Ovary (tissue), 9 donors: ENCODE data around the gene KRTAP10-2. TPM values are rescaled to one million over a fixed set of nuclear protein-coding genes. Genes with fewer than 3 reads are reported as not detected.
A peak's percentile ranks its signal among the peaks of the same experiment; 100 is the strongest.

Experiments
- DNase-seq, 5 donors: peaks; one replicate each; pipeline ENCODE4 v3.0.0-alpha.2; 2019 to 2020
- H3K27ac ChIP-seq, 2 donors: fragments of 200-600 bp; one replicate each; pipeline versions ENCODE4 v1.5.1 to v1.8.0; 2019 to 2022
- H3K27me3 ChIP-seq: fragments of 200-600 bp; one replicate; pipeline ENCODE4 v1.8.0; 2022
- H3K36me3 ChIP-seq: fragments of 200-600 bp; sonication (generic); one replicate; pipeline ENCODE4 v1.5.1; 2019
- H3K4me1 ChIP-seq: one replicate; pipeline ENCODE4 v1.8.1; 2013; ENCODE audit warnings: mild to moderate bottlenecking, moderate library complexity; ENCODE audit not compliant: insufficient read depth
- H3K4me3 ChIP-seq: fragments of 200-600 bp; sonication (generic); one replicate; pipeline ENCODE4 v1.5.1; 2017
- H3K9me3 ChIP-seq, 2 donors: fragments of 200-600 bp in 1 of 2; sonication (generic) in 1 of 2; one replicate each; pipeline versions ENCODE4 v1.5.1 to v1.8.1; 2013 to 2019; ENCODE audit warnings: mild to moderate bottlenecking in 1 of 2, moderate library complexity in 1 of 2
- CTCF ChIP-seq, 3 donors: fragments of 450-650 bp in 2 of 3; fragments of 200-600 bp in 1 of 3; IDR thresholded peaks; one replicate each; pipeline versions ENCODE4 v1.5.1 to v1.8.0; 2016 to 2022; ENCODE audit warnings: antibody characterized with exemption in 3 of 3, mild to moderate bottlenecking in 1 of 3
- EP300 ChIP-seq: sonication (generic); formaldehyde crosslinking; IDR thresholded peaks from one replicate; pipeline ENCODE4 v1.6.1; 2017; ENCODE audit warnings: antibody characterized with exemption
- POLR2A ChIP-seq: fragments of 450-650 bp; IDR thresholded peaks from one replicate; pipeline ENCODE4 v1.6.1; 2017; ENCODE audit warnings: antibody characterized with exemption, mild to moderate bottlenecking, moderate library complexity
- whole genome bisulfite sequencing, 3 donors: extraction: QIAGEN DNeasy Blood & Tissue Kit in 1 of 3; methylation state at CpG; one replicate each; pipeline versions ENCODE4 v1.1.5 to v1.1.7; 2013 to 2017; 5-methylcytosine and 5-hydroxymethylcytosine counted together
- intact Hi-C, 4 donors: fragments of 100-400 bp; cut with DNase I; formaldehyde crosslinking; loops; one replicate each; pipeline versions ENCODE4 v1.11.0 to v1.15.1; 2022 to 2023
- polyA plus RNA-seq, 2 donors: library from polyadenylated mRNA; stranded (reverse); fragments of 200-250 nt in 1 of 2; fragments of 350-450 nt in 1 of 2; fragmentation: Illumina TruSeq in 1 of 2; extraction: RNeasy Lipid Tissue Mini Kit (QIAGEN cat#74804) in 1 of 2; gene quantifications; one replicate each; pipeline ENCODE4 v1.2.3, GENCODE V29; 2013 to 2014
- total RNA-seq, 7 donors: library from RNA; depleted of rRNA in 2 of 7; stranded (reverse); fragments of >200 nt in 2 of 7; fragmentation: NEBNext Ultra II Directional in 3 of 7; extraction: Animal tissue kit (Norgen Biotek cat#: 25700) in 3 of 7; gene quantifications; one replicate each; pipeline versions ENCODE4 v1.1.0 to v1.2.4, GENCODE V29; 2016 to 2023
- donor health status: DM: no; HTN: no; CAD: no; lungs with moderate emphysema.
- donor health status: DM: no; HTN: no; CAD: no.
- donor health status: Bipolar disorder and iron deficiency.
- donor health status: DM: yes; HTN: yes; CAD: no.
- donor health status: DM: no; HTN: no; CAD: no.
- donor health status: DM: yes; HTN: yes; CAD: no.

Gene KRTAP10-2
- total and polyA plus RNA-seq, 9 donors = not detected

GRCh38 chr21:44531606-44532564, 19.4 kb downstream of the KRTAP10-2 start:
- TF ChIP-seq EP300 (no peak), POLR2A (no peak), CTCF (IDR thresholded peaks at IDR 0.05) (no peak)
- Histone ChIP-seq H3K27ac (no peak overlapping the region), H3K27me3 (no peaks in the 10 kb centered on the region), H3K9me3 (no peaks in the 10 kb centered on the region), H3K36me3 (no peaks in the 10 kb centered on the region), H3K4me3 (no peak overlapping the region), H3K4me1 (no peaks in the 10 kb centered on the region)
- peak in 1 of 5 donors; percentile 18 for DNase-seq
- intact Hi-C loops = no loop called here
- WGBS, 3 donors = 41 to 63% (median 45%) methylated on average over 29 to 30 of the region's 30 CpGs

- peak in 2 of 5 donors; percentile 4 to 9 for DNase-seq
- Histone ChIP-seq H3K9me3 (no peaks in the 10 kb centered on the region), H3K36me3 (no peaks in the 10 kb centered on the region), H3K4me3 (no peak overlapping the region), H3K27ac (no peak overlapping the region), H3K4me1 (no peaks in the 10 kb centered on the region), H3K27me3 (no peaks in the 10 kb centered on the region)
- 81 to 87% (median 86%) methylated on average over 23 of the region's 23 CpGs for WGBS, 3 donors
- intact Hi-C loops = no loop called here
- no peak for TF ChIP-seq CTCF (IDR thresholded peaks at IDR 0.05)
- TF ChIP-seq POLR2A = no peak
- no peak for TF ChIP-seq EP300
These were observed 20.3 kb downstream of the KRTAP10-2 start for GRCh38 chr21:44530903-44531605.

- H3K27ac ChIP-seq = no peak overlapping the region
- WGBS, 3 donors = 85 to 88% (median 86%) methylated on average over 7 of the region's 7 CpGs
- DNase-seq = no peak
- no peak overlapping the region for H3K4me3 ChIP-seq
- TF ChIP-seq CTCF (IDR thresholded peaks at IDR 0.05) = no peak
- TF ChIP-seq POLR2A = no peak
- TF ChIP-seq EP300 = no peak
- no peaks in the 10 kb centered on the region for H3K4me1 ChIP-seq
- H3K36me3 ChIP-seq = no peaks in the 10 kb centered on the region
- H3K27me3 ChIP-seq = no peaks in the 10 kb centered on the region
- intact Hi-C loops = no loop called here
- no peaks in the 10 kb centered on the region for H3K9me3 ChIP-seq
These were observed 20.9 kb downstream of the KRTAP10-2 start for GRCh38 chr21:44530221-44530902.

GRCh38 chr21:44529503-44530125, 21.7 kb downstream of the KRTAP10-2 start:
- Histone ChIP-seq H3K4me1 (no peaks in the 10 kb centered on the region), H3K27ac (no peak overlapping the region), H3K4me3 (no peak overlapping the region), H3K27me3 (no peaks in the 10 kb centered on the region), H3K9me3 (no peaks in the 10 kb centered on the region), H3K36me3 (no peaks in the 10 kb centered on the region)
- DNase-seq = peak in 1 of 5 donors; percentile 24
- WGBS, 3 donors = 56 to 60% (median 59%) methylated on average over 23 of the region's 23 CpGs
- intact Hi-C loops = loop anchor here in 1 of 4 donors (10.0 kb wide), 1 partner anchor 195 kb away; no protein-coding TSS in a partner anchor
- TF ChIP-seq EP300 = no peak
- TF ChIP-seq POLR2A = no peak
- TF ChIP-seq CTCF (IDR thresholded peaks at IDR 0.05) = no peak
